GM21786 (cell line): ENCODE data around the gene GABRB2.
"Not testable (repeated sequence)": the region's sequence is repeated elsewhere in the genome, so short reads cannot be mapped to it uniquely, and the experiment has no call there.

ENCODE experiments used
- ATAC-seq: cut with Tn5 transposase; IDR thresholded peaks from one replicate; pipeline ENCODE4 v1.9.1; 2021; ENCODE audit not compliant: unreplicated experiment

Gene GABRB2

GRCh38 chr5:161546470-161547301, at the start of gene GABRB2:
TSS of gene GABRB2 (minus strand) at chr5:161546725. CDS start at chr5:161546643, 82 bp downstream.
- ATAC-seq: peak; percentile 66

- no peak for ATAC-seq
Measured at GRCh38 chr5:161585798-161586197, 39.3 kb upstream of the GABRB2 start.

GRCh38 chr5:161580621-161581020, 34.1 kb upstream of the GABRB2 start:
- ATAC-seq: no peak

GRCh38 chr5:161572914-161573313, 26.4 kb upstream of the GABRB2 start:
- ATAC-seq: no peak

- ATAC-seq: no peak
Measured at GRCh38 chr5:161566081-161566480, 19.6 kb upstream of the GABRB2 start.

GRCh38 chr5:161562446-161562845, 15.9 kb upstream of the GABRB2 start:
- ATAC-seq: no peak

- ATAC-seq: no peak
Measured at GRCh38 chr5:161549106-161549505, 2.6 kb upstream of the GABRB2 start.

GRCh38 chr5:161548487-161549094, 2.1 kb upstream of the GABRB2 start:
- no peak for ATAC-seq

- ATAC-seq: no peak
Measured at GRCh38 chr5:161547738-161548486, 1.4 kb upstream of the GABRB2 start.

- no peak for ATAC-seq
Measured at GRCh38 chr5:161547406-161547737, 847 bp upstream of the GABRB2 start.

- no peak for ATAC-seq
Measured at GRCh38 chr5:161546095-161546469, 443 bp downstream of the GABRB2 start.

GRCh38 chr5:161545344-161546094, 1.0 kb downstream of the GABRB2 start:
- no peak for ATAC-seq

- ATAC-seq: peak; percentile 29
Measured at GRCh38 chr5:161544350-161544765, 2.2 kb downstream of the GABRB2 start.

- ATAC-seq: no peak
Measured at GRCh38 chr5:161539016-161539415, 7.5 kb downstream of the GABRB2 start.

GRCh38 chr5:161535762-161536161, 10.8 kb downstream of the GABRB2 start:
- peak; percentile 83 for ATAC-seq

- ATAC-seq: no peak
Measured at GRCh38 chr5:161530700-161531099, 15.8 kb downstream of the GABRB2 start.

GRCh38 chr5:161513942-161514341, 32.6 kb downstream of the GABRB2 start:
- ATAC-seq: no peak

GRCh38 chr5:161507591-161507990, 38.9 kb downstream of the GABRB2 start:
- no peak for ATAC-seq

GRCh38 chr5:161505160-161505559, 41.4 kb downstream of the GABRB2 start:
- not testable (repeated sequence) for ATAC-seq

- ATAC-seq: no peak
Measured at GRCh38 chr5:161498531-161498930, 48.0 kb downstream of the GABRB2 start.

- ATAC-seq: no peak
Measured at GRCh38 chr5:161483721-161484120, 62.8 kb downstream of the GABRB2 start.
